Amniotic epithelial cell (primary cell): ENCODE measurements around the gene C17orf50.

Experiments
- DNase-seq: peaks from one replicate; pipeline ENCODE4 v3.0.0-alpha.2; 2010; ENCODE audit warnings: low read depth

Gene C17orf50

DNA sequence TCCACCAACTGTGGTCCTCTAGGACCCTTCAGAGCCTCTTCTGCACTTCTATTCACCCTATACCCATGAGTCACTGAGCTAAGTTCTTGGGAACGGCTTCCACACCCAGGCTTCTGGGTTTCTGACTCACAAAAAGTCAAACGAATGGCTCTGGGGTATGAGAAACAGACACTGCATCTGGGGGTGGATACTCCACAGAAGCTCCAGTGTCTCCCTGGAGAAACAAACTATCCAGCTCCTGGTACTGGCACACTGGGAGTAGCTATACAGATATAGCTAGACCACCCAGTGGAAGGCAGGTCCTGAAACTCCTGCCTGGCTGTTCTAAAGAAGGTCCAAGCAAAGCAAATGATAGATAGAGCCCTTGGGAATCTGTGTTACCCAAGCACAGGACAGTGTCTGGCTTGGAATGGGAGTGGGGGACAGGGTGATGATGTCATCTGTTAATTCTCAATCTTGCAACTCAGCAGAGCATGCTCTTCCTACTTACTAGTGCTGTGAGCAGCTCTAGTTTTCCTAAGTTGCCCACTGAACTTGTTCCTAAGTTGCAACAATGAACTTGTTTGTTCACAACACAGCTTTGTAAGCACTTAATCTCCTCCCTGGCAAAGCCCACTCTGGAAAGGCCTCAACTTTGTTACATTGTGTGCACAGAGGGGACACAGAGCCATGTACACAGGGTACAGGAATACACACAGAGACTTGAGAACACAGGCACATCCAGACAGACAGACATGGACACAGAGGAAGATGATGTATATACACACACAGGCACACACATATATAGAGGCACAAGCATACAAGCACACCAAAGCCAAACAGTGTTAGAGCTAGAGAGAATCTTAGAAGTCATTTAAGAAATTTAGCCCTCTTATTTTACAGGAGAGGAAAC is 28.0 kb downstream of the C17orf50 start:
- DNase-seq: peak; percentile 97

DNA sequence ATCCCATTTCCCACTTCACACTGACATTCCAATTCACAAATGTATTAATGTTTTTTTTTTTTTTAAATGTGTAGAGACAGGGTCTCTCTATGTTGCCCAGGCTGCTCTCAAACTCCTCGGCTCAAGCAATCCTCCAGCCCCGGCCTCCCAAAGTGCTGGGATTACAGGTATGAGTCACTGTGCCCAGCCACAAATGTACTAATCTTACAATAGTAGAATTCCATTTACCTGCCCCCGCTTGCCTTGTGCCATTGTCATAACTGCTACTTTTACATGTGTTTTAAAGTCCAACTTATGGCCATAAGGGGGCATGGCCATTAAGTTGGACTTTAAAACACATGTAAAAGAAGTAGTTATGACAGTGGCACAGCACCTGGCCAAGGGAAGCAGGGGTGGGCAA is 30.2 kb downstream of the C17orf50 start:
- DNase-seq: peak; percentile 23

DNA sequence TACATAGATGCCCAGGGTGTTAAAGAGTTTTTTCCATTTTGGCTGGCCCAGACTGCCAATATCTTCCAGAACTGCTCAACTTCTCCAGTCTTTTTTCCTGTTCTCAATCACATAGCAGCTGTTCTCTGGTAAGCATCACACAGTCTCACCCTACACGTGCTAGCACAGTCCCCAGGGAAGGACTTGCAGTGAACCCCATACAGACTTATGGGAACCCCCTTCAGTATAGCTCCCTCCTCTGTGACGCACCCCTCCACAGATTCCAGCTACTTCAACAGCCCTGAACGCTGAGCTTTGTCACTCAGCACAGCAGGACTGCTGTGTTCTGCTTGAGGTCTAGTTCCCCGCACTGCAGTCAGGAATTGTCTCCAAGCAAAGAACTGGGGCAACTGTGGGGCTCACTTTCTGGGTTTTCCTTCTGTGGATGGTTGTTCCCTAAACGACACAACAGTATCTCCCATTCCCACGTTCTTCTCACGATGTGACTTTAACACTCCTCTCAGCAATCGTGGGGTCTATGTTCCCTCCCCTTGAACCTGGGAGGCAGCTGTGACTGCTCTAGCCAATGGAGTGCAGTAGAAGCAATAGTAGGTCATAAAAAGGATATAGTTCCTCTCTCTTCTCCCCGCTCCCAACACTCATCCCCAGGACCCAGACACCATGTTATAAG is 31.1 kb downstream of the C17orf50 start:
- DNase-seq: no peak

DNA sequence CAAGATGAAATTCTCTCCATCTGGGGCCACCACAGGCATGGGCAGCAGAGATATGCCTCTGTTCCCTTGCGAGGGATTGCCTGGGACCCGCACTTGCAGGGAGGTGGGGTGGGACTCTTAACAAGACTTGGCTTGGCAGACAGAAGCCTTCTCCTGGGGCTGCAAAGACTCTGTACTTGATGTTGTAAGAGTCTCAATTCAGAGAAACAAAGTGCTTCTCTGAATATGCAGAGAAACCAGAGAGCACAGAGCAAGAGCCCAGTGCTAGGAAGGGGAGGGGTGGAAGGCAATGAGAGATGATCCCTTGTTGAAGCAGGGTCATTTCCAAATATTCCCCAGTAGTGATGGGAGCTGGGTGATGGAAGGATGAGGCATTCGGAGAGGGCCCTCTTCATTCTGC is 32.6 kb downstream of the C17orf50 start:
- DNase-seq: no peak

DNA sequence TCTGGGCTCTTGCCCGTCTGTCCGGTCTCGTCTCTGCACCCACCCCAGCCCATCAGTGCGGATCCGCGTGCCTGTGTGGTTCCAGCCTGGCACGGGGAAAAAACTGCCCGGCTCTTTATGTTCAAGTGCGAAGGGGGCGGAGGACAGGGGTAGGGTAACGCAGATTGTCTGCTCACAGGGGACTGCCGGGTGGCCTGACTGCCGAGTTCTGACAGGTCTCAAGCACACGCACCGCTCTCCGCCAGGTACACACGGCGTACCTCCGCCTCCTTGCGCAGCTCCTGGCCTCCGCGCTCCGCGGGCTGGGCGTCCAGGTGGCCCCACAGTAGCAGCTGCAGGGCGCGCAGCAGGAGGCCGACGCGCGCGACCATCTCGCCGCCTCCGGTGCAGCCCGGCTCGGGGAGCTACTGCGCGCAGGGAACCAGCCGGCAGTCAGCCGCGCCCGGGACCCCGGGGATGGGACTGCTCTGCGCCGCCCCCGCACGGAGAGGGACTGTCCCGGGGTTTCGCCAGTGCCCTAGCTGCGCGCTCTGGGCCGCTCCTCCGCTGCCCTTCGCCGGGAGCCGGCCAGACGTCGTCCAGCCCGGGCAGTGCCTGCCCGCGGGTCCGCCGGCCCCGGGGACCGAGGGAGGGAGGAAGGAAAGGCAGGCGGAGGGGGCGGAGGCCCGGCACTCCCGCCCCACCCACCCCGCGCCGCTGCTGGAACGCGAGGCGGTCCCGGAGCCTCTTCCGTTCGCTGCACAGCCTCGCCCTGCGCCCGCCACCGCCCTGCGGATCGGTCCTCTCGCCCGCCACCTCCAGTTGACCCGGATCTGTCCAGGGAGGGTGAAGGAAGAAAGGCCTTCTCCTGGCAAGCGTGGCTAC is 34.6 kb downstream of the C17orf50 start, which contains the start of gene MMP28:
MMP28 (minus strand) TSS at position 635 of the 864 bp plus-strand sequence; CDS start at position 371, 264 bp downstream.
- peak; percentile 24 for DNase-seq

DNA sequence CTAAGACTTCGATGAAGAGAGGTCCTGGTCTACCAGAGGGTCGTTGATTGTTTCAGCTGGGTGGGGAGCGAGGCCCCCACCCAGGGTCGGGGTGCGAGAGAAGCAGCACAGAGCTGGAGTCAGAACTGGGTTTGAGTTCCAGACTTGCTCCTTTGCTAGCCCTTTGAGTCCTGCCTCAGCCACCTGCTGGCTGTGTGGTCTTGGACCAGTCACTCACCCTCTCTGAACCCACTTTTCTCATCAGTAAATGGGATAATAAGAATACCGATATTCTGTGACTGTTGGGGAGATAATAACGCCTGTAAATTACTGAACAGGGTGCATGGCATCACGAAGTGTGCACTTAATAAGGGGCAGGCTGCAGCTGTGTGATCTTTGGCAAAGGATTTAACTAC is 35.2 kb downstream of the C17orf50 start:
- no peak for DNase-seq

DNA sequence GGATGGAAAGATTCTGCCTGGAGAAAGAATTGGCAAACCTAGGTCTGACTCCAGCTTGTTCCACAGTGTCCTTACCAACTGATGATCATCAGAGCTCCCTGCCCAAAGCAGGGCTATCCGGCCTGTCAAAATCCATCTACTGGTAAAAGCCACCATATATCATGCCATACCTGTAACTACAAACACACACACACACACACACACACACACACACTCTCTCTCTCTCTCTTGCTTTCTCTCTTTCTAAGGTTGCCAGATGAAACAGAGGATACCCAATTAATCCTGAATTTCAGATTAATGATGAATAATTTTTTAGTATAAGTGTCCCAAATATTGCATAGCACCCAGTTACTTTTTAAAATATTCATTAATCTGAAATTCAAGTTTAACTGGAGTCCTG is 36.3 kb downstream of the C17orf50 start:
- no peak for DNase-seq

DNA sequence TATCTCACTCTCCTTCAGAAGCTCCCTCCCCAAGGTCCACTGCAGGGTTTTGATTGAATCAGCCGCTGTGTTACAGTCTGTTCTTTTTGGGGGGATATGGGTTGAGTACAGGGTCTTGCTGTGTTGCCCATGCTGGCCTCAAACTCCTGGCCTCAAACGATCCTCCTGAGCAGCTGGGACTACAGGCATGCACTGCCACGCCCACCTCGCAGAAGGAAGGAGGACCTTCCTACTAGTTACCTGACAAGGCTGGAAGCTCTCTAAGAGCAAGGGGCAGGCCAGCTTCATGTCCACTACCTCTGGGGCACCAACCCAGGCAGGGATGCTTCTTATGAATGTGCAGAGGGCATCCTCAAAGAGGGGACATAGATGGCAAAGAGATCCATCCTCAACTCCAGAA is 36.7 kb downstream of the C17orf50 start:
- no peak for DNase-seq

DNA sequence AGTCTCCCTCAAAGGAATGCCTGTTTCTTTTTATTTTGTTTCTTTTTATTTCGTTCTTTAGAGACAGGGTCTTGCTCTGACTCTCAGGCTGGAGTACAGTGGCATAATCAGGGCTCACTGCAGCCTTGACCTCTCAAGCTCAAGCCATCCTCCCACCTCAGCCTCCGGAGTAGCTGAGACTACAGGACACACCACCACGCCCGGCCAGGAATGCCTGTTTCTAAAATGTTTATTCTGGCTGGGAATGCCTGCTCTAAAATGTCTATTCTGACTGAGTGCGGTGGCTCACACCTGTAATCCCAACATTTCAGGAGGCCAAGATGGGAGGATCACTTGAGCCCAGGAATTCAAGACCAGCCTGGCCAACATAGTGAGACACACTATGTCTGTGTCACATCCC is 37.2 kb downstream of the C17orf50 start:
- DNase-seq: no peak

DNA sequence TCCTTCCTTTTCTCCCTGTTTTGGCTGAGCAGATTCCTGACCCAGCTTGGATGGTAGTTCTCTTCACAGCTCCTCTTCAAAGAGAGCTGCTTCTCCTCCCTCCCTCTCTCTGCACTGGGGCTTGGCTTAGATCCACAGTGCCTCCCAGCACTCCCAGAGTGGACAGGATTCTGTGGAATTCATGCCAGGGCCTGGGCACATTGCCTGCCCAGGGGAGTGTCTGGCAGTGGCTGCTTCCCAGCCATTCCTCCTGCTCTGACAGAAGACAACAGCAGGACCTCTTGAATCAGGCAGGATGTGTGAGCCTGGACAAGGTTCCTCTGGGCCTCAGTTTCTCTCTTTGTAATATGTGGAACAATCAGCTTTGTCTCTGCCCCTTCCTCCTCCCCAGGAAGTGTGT is 39.3 kb downstream of the C17orf50 start:
- DNase-seq: peak; percentile 69

DNA sequence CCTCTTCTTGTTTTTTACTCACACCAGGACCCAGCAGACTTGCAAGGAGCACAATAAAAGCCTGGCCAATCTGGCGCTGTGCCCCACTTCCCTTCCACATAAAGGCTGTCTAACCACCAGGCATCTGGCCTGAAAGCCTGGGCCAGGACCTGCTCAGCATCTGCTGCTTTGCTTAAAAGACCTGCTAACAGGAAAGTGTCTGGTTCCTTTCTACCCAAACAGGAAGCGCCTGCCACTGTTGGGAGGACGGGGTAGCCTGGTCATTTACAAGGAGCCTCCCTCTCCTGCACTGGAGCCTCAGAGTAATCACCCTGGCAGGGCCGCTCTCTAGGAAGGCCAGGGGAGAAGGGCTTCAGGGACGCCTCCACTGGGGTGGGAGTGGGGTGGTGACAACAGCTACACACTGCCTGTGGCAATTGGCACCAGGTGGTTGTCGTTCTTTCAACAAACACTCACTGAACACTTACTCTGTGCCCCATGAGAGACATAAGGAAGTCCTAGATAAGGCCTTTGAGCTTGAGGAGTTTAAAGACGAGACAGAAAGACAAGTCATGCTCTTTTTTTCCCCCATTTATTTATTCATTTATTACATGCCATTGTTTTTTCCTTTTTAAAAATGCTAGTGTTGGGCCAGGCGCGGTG is 41.0 kb downstream of the C17orf50 start:
- DNase-seq: peak; percentile 83

DNA sequence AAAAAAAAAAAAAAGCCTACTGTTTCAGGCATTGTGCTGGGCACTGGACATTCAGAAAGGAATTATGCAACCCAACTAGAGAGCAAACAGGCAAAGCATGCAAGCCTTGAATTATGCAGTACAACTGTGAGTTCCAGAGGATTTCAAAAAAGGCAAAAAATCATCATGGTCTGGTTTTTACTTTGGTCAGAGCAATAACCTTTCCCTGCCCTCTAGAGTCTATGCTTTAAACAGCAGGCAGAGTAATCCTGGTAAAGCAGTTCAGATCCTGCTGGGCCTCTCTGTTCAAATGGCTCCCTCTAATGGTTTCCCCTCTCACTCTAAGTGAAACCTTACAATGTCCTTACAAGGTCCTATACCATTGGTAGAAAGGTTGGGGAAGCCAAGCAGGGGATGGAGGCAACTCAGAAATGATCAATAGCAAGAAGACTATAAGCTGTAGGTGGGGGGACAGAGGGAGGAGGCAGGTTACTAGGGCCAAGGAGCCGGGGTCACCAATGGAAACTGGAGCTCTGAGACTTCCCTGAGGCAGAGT is 44.0 kb downstream of the C17orf50 start:
- DNase-seq: peak; percentile 96

DNA sequence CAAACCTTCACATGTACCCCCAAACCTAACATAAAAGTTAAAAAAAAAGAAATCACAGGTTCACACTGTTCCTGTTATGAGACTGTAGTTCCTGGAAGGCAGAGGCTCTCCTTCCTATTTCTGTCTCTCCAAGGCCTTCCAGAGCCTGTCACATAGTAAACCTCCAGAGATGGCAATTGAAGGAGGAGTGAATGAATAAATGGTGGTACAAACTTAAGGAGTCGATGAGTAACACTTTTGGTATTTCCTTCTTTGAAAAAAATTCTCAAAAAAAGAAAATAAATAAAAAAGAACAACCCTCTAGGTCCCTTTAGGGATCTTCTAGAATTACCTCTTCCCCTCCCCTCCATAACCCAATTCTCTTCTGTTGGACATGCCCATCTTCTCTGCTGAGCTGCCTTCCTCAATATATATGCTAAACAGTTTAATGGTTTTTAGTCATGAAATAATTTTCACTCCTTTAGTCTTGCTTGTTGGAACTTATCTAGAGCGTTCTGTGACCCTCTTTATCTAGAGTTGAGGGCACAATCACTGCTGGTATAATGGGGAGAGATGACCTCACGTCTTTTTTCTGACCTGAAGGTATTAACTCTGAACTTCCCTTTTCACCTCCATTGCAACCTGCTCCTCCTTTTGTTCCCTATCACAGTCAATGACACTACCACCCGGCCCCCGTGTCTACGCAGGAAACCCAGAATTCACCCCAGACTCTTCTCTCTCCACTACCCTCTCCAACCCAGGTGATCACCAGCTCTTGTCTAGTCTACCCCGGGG is 46.9 kb downstream of the C17orf50 start:
- DNase-seq: peak; percentile 51

DNA sequence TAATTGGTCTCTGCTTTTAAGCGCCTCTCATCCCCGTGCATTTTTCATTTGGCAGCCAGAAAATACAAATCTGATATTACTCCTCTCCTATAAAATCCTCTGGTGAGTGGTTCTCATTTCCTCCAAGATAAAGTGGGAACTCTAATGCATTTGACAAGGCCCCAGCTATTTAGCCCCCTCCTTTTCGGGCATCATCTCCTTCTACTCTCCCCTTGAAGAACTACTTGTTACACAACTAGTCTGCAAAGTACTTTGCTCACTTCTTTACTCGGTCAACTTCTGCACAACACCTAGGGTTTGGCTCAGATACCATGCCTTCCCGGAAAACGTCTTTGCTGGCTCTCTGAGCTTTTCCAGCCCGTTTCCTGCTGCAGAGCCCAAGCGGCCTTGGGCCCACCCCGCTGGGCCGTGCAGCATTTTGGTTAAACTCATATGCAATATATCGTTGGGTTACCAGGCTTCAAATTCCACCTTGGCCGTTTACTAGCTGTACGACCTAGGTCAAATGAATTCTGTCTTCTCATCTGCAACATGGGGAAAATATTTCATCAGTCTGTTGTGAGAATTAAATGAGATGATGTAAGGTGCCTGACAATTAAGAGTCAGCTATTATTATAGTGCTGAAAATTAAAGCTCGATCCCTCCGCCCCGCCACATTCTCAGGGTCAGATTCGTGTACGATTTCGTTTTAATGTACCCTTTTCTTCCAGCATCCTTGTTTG is 47.7 kb downstream of the C17orf50 start:
- DNase-seq: no peak

DNA sequence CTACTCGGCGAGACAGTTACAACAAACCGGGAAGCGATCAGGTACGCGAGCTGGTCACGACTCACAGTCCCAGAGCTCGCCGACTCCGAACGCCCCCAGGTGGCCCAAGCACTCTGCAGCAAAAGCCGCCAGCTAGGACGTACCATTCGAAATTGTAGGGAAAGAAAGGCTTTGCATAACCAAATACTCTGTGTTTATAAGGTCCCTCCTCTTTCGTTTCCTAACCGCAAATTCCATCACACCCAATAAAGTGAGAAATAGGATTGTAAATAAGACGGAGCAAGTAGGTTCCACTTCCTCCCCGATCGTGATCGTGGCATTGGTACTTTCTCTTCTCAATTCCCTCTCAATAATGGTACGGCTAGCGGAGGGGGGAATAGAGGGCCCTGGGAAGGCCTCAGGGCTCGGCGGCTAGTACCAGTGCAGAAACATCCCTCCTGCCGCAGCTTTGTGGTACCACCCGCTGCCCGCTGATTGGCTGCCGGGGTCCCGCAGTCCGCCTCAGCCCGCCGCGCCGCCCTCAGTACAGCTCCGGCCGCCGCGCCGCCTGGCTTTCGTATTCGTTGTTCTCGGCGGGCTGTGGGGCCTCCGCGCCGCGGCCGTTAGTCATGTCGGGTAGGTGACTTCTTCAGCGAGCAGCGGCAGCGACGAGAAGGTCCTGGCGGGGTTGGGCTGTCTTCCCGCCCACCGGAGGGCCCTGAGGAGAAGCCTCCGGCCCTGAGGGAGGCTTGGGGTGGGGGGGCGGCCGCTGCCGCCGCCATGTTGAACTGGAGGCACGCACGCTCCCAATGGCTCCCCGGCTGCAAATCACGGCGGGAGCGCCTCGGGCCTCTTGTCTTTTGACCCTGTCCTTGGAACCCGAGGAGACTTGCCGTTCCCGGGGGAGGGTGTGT is 48.5 kb downstream of the C17orf50 start, which contains the start of gene TAF15:
TAF15 (plus strand) TSS at position 523 of the 893 bp plus-strand sequence; CDS start at position 609, 86 bp downstream.
- peak; percentile 98 for DNase-seq

DNA sequence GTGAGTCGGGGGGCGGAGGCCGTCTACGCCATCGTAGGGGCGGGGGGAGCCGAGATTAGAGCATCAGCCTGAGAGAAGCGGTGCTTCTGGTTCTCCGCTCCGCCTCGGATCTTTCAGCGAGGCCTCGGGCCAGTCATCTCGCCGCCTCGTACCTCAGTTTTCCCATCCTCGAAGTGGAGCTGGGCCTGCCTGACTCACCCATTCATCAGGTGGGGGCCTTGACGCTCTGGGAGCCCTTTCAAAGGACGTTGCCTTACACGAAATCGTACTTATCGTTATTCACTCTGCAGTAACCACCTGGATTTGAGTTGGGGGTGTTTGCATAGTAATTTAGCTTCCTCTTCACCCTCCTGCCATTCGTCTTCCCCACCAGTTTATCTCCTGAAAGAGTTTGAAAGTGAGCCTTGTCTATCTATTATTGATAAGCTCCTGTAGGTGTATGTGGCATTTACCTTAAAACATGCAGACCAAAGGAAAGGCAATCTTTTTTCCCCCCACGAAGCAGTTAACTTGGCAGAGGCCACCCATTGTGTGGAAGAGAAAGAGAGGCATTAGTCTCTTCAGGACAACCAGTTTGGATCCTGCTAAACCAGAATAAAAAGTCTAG is 49.3 kb downstream of the C17orf50 start:
- DNase-seq: peak; percentile 22

DNA sequence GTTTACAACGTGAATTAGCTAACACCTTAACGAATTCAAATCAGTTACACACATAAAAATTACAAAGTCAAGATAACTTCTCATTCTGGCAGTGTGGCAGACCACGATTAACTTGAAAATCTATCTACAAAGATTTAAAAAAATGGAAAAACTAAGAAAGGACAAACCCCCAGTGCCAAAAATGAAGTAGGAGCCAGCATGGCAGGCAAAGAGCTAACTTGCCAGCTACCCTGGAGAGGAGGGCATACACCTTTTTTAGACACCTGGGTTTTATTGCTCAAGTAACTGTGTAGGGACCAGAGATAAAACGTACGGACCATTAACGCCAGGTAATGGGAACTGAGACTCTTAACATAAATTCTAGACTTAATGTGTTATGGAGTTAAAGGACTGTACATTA is 51.1 kb downstream of the C17orf50 start:
- no peak for DNase-seq

DNA sequence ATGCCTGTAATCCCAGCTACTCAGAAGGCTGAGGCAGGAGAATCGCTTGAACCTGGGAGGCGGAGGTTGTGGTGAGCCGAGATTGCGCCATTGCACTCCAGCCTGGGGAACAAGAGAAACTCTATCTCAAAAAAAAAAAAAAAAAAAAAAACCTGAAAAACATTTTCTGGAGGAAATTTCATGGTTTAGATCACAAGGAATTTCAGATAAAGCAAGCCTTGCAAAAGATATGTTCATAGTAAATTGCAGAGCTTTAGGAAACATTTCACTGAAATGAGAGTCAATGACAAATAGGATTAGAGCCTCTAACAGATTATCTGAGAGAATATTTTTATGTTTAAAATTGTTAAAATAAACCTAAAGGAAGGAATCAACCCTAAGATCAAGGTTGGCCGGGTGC is 51.8 kb downstream of the C17orf50 start:
- DNase-seq: peak; percentile 77
